HEK293T (cell line): ENCODE results near the gene CXCR2.

ENCODE experiments used
- ARNT ChIP-seq: fragments of 450-650 bp; IDR thresholded peaks from 2 replicates; pipeline ENCODE4 v1.6.1; 2017; ENCODE audit warnings: mild to moderate bottlenecking
- BHLHE40 ChIP-seq: fragments of 450-650 bp; IDR thresholded peaks from 2 replicates; pipeline ENCODE4 v1.6.1; 2016; ENCODE audit warnings: mild to moderate bottlenecking, moderate library complexity, borderline replicate concordance
- FOXA1 ChIP-seq: fragments of 450-650 bp; IDR thresholded peaks from 2 replicates; pipeline ENCODE4 v1.6.1; 2016; ENCODE audit warnings: mild to moderate bottlenecking
- SUZ12 ChIP-seq: fragments of 450-650 bp; IDR thresholded peaks from 2 replicates; pipeline ENCODE4 v1.6.1; 2016; ENCODE audit warnings: mild to moderate bottlenecking
- TARDBP ChIP-seq: fragments of 450-650 bp; IDR thresholded peaks from 2 replicates; pipeline ENCODE4 v1.6.1; 2016
- ZNF384 ChIP-seq: fragments of 450-650 bp; IDR thresholded peaks from 2 replicates; pipeline ENCODE4 v1.6.1; 2016
- TF ChIP-seq, protein P1 (sequence below): fragments of 450-650 bp; IDR thresholded peaks from 2 replicates; pipeline ENCODE4 v1.6.1; 2016

DNA sequence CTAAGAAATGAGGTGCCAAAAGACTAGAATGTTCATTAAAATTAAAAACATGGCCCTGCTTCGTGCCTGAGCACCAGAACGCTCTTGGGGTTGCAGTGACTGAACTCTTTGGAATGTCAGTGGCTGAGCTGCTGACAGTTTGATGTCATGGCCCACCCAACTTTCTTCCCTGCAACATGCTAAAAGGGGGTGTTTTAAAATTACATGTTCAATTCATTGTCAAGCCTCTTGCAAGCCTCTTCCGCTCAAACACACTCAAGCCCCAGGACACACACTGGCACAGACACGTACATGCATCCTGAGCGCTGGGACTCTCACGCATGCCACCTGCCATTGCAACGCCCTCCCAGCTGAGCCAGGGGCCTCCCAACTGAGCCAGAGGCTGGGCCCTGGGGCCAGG lies 44.1 kb upstream of the CXCR2 start:
- TF ChIP-seq FOXA1 (no peak), ZNF384 (no peak), ARNT (no peak), BHLHE40 (no peak), TARDBP (no peak), SUZ12 (no peak)
- TF ChIP-seq, protein P1, sequence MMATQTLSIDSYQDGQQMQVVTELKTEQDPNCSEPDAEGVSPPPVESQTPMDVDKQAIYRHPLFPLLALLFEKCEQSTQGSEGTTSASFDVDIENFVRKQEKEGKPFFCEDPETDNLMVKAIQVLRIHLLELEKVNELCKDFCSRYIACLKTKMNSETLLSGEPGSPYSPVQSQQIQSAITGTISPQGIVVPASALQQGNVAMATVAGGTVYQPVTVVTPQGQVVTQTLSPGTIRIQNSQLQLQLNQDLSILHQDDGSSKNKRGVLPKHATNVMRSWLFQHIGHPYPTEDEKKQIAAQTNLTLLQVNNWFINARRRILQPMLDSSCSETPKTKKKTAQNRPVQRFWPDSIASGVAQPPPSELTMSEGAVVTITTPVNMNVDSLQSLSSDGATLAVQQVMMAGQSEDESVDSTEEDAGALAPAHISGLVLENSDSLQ = no peak
